GM03348 (cell line): ENCODE measurements around the gene ADAMTSL2.

Experiments
- DNase-seq: peaks from one replicate; pipeline ENCODE4 v3.0.0; 2012; ENCODE audit warnings: low spot score

The ADAMTSL2 gene

GRCh38 chr9:133606708-133607025 lies 72.2 kb downstream of the ADAMTSL2 start:
- DNase-seq: no peak

GRCh38 chr9:133607381-133607780 lies 72.9 kb downstream of the ADAMTSL2 start:
- no peak for DNase-seq

- no peak for DNase-seq
Observed at GRCh38 chr9:133607976-133608375, 73.5 kb downstream of the ADAMTSL2 start.

GRCh38 chr9:133608382-133608781 lies 73.9 kb downstream of the ADAMTSL2 start:
- DNase-seq: no peak

GRCh38 chr9:133608889-133609288 lies 74.4 kb downstream of the ADAMTSL2 start:
- DNase-seq: no peak

- DNase-seq: peak; percentile 78
Observed at GRCh38 chr9:133609311-133610098, 75.0 kb downstream of the ADAMTSL2 start, which contains the start of gene FAM163B. TSS of gene FAM163B (minus strand) at chr9:133609389. CDS start at chr9:133580223, 29,166 bp downstream.

GRCh38 chr9:133610845-133611244 lies 76.3 kb downstream of the ADAMTSL2 start:
- no peak for DNase-seq

GRCh38 chr9:133612051-133612450 lies 77.5 kb downstream of the ADAMTSL2 start:
- DNase-seq: no peak

- no peak for DNase-seq
Observed at GRCh38 chr9:133612816-133613215, 78.3 kb downstream of the ADAMTSL2 start.

- no peak for DNase-seq
Observed at GRCh38 chr9:133613432-133613831, 78.9 kb downstream of the ADAMTSL2 start.

- DNase-seq: no peak
Observed at GRCh38 chr9:133614056-133614455, 79.6 kb downstream of the ADAMTSL2 start.

GRCh38 chr9:133614678-133615077 lies 80.2 kb downstream of the ADAMTSL2 start:
- DNase-seq: no peak

GRCh38 chr9:133615186-133615585 lies 80.7 kb downstream of the ADAMTSL2 start:
- DNase-seq: no peak

GRCh38 chr9:133615606-133616188 lies 81.2 kb downstream of the ADAMTSL2 start:
- no peak for DNase-seq

GRCh38 chr9:133616643-133617405 lies 82.3 kb downstream of the ADAMTSL2 start:
- DNase-seq: no peak

GRCh38 chr9:133618726-133619125 lies 84.2 kb downstream of the ADAMTSL2 start:
- DNase-seq: no peak

- DNase-seq: no peak
Observed at GRCh38 chr9:133619791-133620190, 85.3 kb downstream of the ADAMTSL2 start.

GRCh38 chr9:133621725-133622267 lies 87.3 kb downstream of the ADAMTSL2 start:
- DNase-seq: no peak

GRCh38 chr9:133622555-133622954 lies 88.1 kb downstream of the ADAMTSL2 start:
- no peak for DNase-seq
